HG03045 (cell line): Measurements from ENCODE around the gene CMSS1.

ENCODE experiments used
- ATAC-seq: cut with Tn5 transposase; IDR thresholded peaks from one replicate; pipeline ENCODE4 v1.9.1; 2021; ENCODE audit warnings: mild to moderate bottlenecking, moderate library complexity; ENCODE audit not compliant: unreplicated experiment

Gene CMSS1

GRCh38 chr3:99954914-99955644 is 137.4 kb downstream of the CMSS1 start:
- ATAC-seq = no peak

GRCh38 chr3:99955773-99956562 is 138.3 kb downstream of the CMSS1 start:
- no peak for ATAC-seq

GRCh38 chr3:99957151-99957796 is 139.6 kb downstream of the CMSS1 start:
- no peak for ATAC-seq

GRCh38 chr3:99958222-99958912 is 140.7 kb downstream of the CMSS1 start:
- no peak for ATAC-seq

GRCh38 chr3:99960123-99960878 is 142.6 kb downstream of the CMSS1 start:
- no peak for ATAC-seq

GRCh38 chr3:99960941-99961340 is 143.3 kb downstream of the CMSS1 start:
- ATAC-seq = no peak

- no peak for ATAC-seq
These were observed 144.3 kb downstream of the CMSS1 start for GRCh38 chr3:99961756-99962515.

GRCh38 chr3:99962703-99963102 is 145.0 kb downstream of the CMSS1 start:
- no peak for ATAC-seq

GRCh38 chr3:99965077-99965476 is 147.4 kb downstream of the CMSS1 start:
- no peak for ATAC-seq

- no peak for ATAC-seq
These were observed 148.2 kb downstream of the CMSS1 start for GRCh38 chr3:99965681-99966408.

- no peak for ATAC-seq
These were observed 149.2 kb downstream of the CMSS1 start for GRCh38 chr3:99966662-99967416.

- ATAC-seq = no peak
These were observed 150.1 kb downstream of the CMSS1 start for GRCh38 chr3:99967796-99968195.

GRCh38 chr3:99969136-99969535 is 151.5 kb downstream of the CMSS1 start:
- ATAC-seq = no peak

- peak; percentile 88 for ATAC-seq
These were observed 152.5 kb downstream of the CMSS1 start for GRCh38 chr3:99970198-99970597.

- ATAC-seq = no peak
These were observed 154.1 kb downstream of the CMSS1 start for GRCh38 chr3:99971761-99972160.

- ATAC-seq = no peak
These were observed 154.9 kb downstream of the CMSS1 start for GRCh38 chr3:99972380-99973104.

- no peak for ATAC-seq
These were observed 157.3 kb downstream of the CMSS1 start for GRCh38 chr3:99974989-99975388.

GRCh38 chr3:99976584-99976983 is 158.9 kb downstream of the CMSS1 start:
- no peak for ATAC-seq
